Spleen (tissue), 11 donors: ENCODE measurements around the gene HIVEP3. TPM values are rescaled to one million over a fixed set of nuclear protein-coding genes. Genes with fewer than 3 reads are reported as not detected.

Experiments used
- DNase-seq: peaks from one replicate; pipeline ENCODE4 v3.0.0-alpha.2; 2020
- H3K27ac ChIP-seq, 8 donors: fragments of 200-600 bp; sonication (generic) in 7 of 8; 1 replicate in 4 of 8; 2 replicates in 4 of 8; pipeline versions ENCODE4 v1.5.0 to v1.8.0; 2016 to 2021; ENCODE audit warnings: inconsistent platforms in 4 of 8, mild to moderate bottlenecking in 4 of 8, moderate library complexity in 1 of 8
- H3K27me3 ChIP-seq, 7 donors: fragments of 200-600 bp; sonication (generic) in 6 of 7; replicated peaks in 1 of 7; 1 replicate in 4 of 7; 2 replicates in 3 of 7; pipeline versions ENCODE4 v1.5.0 to v1.8.0; 2016 to 2021; ENCODE audit warnings: inconsistent platforms in 3 of 7, mild to moderate bottlenecking in 1 of 7
- H3K36me3 ChIP-seq, 6 donors: fragments of 200-600 bp; sonication (generic) in 5 of 6; 1 replicate in 4 of 6; 2 replicates in 2 of 6; pipeline versions ENCODE4 v1.5.0 to v1.8.0; 2016 to 2021; ENCODE audit warnings: inconsistent platforms in 2 of 6
- H3K4me1 ChIP-seq, 6 donors: fragments of 200-600 bp; sonication (generic) in 5 of 6; 1 replicate in 3 of 6; 2 replicates in 3 of 6; pipeline versions ENCODE4 v1.5.0 to v1.8.0; 2016 to 2021; ENCODE audit warnings: inconsistent platforms in 3 of 6
- H3K4me3 ChIP-seq, 8 donors: fragments of 200-600 bp; sonication (generic) in 7 of 8; 1 replicate in 4 of 8; 2 replicates in 4 of 8; pipeline versions ENCODE4 v1.5.0 to v1.8.0; 2016 to 2021; ENCODE audit warnings: inconsistent platforms in 4 of 8, mild to moderate bottlenecking in 4 of 8, moderate library complexity in 2 of 8
- H3K9me3 ChIP-seq, 8 donors: fragments of 200-600 bp; sonication (generic) in 7 of 8; 1 replicate in 4 of 8; 2 replicates in 4 of 8; pipeline versions ENCODE4 v1.5.0 to v1.8.0; 2016 to 2021; ENCODE audit warnings: inconsistent platforms in 4 of 8
- POLR2A ChIP-seq, 3 donors: fragments of 450-650 bp; IDR thresholded peaks; one replicate each; pipeline ENCODE4 v1.5.1; 2017; ENCODE audit warnings: antibody characterized with exemption in 3 of 3, mild to moderate bottlenecking in 1 of 3
- POLR2AphosphoS5 ChIP-seq, 3 donors: sonication (generic); formaldehyde crosslinking; IDR thresholded peaks; one replicate each; pipeline ENCODE4 v1.5.1; 2017; ENCODE audit warnings: antibody characterized with exemption in 3 of 3
- WGBS, 5 donors: extraction: QIAGEN DNeasy Blood & Tissue Kit in 3 of 5; methylation state at CpG; one replicate each; pipeline versions ENCODE4 v1.1.5 to v1.1.7; 2013 to 2018; 5-methylcytosine and 5-hydroxymethylcytosine counted together
- intact Hi-C: fragments of 100-400 bp; cut with DNase I; formaldehyde crosslinking; loops from one replicate; pipeline ENCODE4 v1.15.0; 2023; ENCODE audit warnings: low total_unique reads
- polyA plus RNA-seq, 3 donors: library from polyadenylated mRNA; stranded (reverse); fragments of 200-250 nt; gene quantifications; one replicate each; pipeline ENCODE4 v1.2.1, GENCODE V29; 2013
- total RNA-seq, 7 donors: library from RNA; depleted of rRNA in 3 of 7; stranded (reverse); fragments of >200 nt in 3 of 7; fragmentation: NEBNext Ultra II Directional in 4 of 7; extraction: Animal tissue kit (Norgen Biotek cat#: 25700) in 4 of 7; gene quantifications; one replicate each; pipeline versions ENCODE4 v1.1.0 to v1.2.1, GENCODE V29; 2016 to 2021
- TF ChIP-seq, protein P1 (sequence below), 11 experiments: fragments of 200-600 bp in 7 of 11; fragments of 450-650 bp in 4 of 11; sonication (generic) in 4 of 11; IDR thresholded peaks in 8 of 11; conservative IDR thresholded peaks in 3 of 11; 1 replicate in 7 of 11; 2 replicates in 4 of 11; pipeline versions ENCODE4 v1.4.0 to v1.8.0; 2016 to 2021; ENCODE audit warnings: antibody characterized with exemption in 11 of 11, inconsistent platforms in 4 of 11, mild to moderate bottlenecking in 1 of 11
- donor health status: healthy with polysubstance abuse.
- donor health status: DM: no; HTN: no; CAD: no; lungs with moderate emphysema.
- donor health status: DM: no; HTN: no; CAD: no.
- donor health status: Bipolar disorder and iron deficiency.
- donor health status: healthy.
- donor health status: DM: no; HTN: no; CAD: no.
- donor health status: DM: yes; HTN: yes; CAD: no.

The HIVEP3 gene
- total and polyA plus RNA-seq, 10 donors = 2.4 to 21.2 (median 8.2) TPM

- no peak for DNase-seq
- Histone ChIP-seq H3K27ac (peak overlapping the region in 2 of 8 donors; percentile 4 to 8), H3K4me1 (peaks cover 0 to 25% (median 3%) of the 10 kb centered on the region in 6 donors), H3K36me3 (no peaks in the 10 kb centered on the region), H3K9me3 (no peaks in the 10 kb centered on the region), H3K4me3 (no peak overlapping the region), H3K27me3 (no peaks in the 10 kb centered on the region)
- intact Hi-C loops = no loop called here
- TF ChIP-seq, protein P1, sequence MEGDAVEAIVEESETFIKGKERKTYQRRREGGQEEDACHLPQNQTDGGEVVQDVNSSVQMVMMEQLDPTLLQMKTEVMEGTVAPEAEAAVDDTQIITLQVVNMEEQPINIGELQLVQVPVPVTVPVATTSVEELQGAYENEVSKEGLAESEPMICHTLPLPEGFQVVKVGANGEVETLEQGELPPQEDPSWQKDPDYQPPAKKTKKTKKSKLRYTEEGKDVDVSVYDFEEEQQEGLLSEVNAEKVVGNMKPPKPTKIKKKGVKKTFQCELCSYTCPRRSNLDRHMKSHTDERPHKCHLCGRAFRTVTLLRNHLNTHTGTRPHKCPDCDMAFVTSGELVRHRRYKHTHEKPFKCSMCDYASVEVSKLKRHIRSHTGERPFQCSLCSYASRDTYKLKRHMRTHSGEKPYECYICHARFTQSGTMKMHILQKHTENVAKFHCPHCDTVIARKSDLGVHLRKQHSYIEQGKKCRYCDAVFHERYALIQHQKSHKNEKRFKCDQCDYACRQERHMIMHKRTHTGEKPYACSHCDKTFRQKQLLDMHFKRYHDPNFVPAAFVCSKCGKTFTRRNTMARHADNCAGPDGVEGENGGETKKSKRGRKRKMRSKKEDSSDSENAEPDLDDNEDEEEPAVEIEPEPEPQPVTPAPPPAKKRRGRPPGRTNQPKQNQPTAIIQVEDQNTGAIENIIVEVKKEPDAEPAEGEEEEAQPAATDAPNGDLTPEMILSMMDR (IDR thresholded peaks at IDR 0.05 in 8 of 11, conservative IDR thresholded peaks at IDR 0.05 in 3 of 11) = no peak
- TF ChIP-seq POLR2AphosphoS5 (IDR thresholded peaks at IDR 0.05) (no peak), POLR2A (IDR thresholded peaks at IDR 0.05) (no peak)
- 56 to 75% (median 72%) methylated on average over 4 of the region's 4 CpGs for WGBS, 5 donors
Observed at GRCh38 chr1:41709331-41709730, 209.4 kb downstream of the HIVEP3 start.

DNA sequence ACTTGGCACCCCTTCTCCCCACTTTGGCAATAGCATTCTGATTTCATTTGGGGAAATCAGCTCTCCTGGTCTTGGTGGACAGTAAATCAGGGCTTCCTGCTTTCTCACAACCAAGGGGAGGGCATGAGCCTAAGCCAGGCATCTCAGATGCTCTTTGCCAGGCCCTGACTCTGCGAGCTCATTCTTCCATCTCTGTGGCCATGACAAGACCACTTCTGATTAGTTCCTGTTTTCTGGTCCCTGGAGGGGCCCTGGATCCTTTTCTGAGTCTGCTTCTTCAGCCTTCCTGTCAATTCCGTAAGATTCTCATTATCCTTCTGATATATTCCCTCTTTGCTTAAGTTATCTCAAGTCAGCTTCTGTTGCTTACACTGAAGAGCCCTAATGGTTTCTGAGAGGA is 210.4 kb downstream of the HIVEP3 start:
- Histone ChIP-seq H3K9me3 (no peaks in the 10 kb centered on the region), H3K27ac (no peak overlapping the region), H3K4me3 (no peak overlapping the region), H3K4me1 (peaks cover 0 to 25% (median 3%) of the 10 kb centered on the region in 6 donors), H3K36me3 (no peaks in the 10 kb centered on the region), H3K27me3 (no peaks in the 10 kb centered on the region)
- DNase-seq = no peak
- no peak for TF ChIP-seq POLR2AphosphoS5 (IDR thresholded peaks at IDR 0.05)
- TF ChIP-seq, protein P1 (IDR thresholded peaks at IDR 0.05 in 8 of 11, conservative IDR thresholded peaks at IDR 0.05 in 3 of 11) = no peak
- TF ChIP-seq POLR2A (IDR thresholded peaks at IDR 0.05) = no peak
- intact Hi-C loops = no loop called here
- WGBS, 5 donors = 49 to 59% (median 55%) methylated on average over 2 of the region's 2 CpGs

- Histone ChIP-seq H3K9me3 (no peaks in the 10 kb centered on the region), H3K4me3 (no peak overlapping the region), H3K27me3 (no peaks in the 10 kb centered on the region), H3K4me1 (peaks cover 0 to 25% (median 3%) of the 10 kb centered on the region in 6 donors), H3K36me3 (no peaks in the 10 kb centered on the region), H3K27ac (no peak overlapping the region)
- no peak for DNase-seq
- intact Hi-C loops = no loop called here
- 90 to 97% (median 94%) methylated on average over 4 of the region's 4 CpGs for WGBS, 5 donors
- TF ChIP-seq POLR2A (IDR thresholded peaks at IDR 0.05) (no peak), POLR2AphosphoS5 (IDR thresholded peaks at IDR 0.05) (no peak)
Observed at GRCh38 chr1:41707793-41708192, 210.9 kb downstream of the HIVEP3 start.

DNA sequence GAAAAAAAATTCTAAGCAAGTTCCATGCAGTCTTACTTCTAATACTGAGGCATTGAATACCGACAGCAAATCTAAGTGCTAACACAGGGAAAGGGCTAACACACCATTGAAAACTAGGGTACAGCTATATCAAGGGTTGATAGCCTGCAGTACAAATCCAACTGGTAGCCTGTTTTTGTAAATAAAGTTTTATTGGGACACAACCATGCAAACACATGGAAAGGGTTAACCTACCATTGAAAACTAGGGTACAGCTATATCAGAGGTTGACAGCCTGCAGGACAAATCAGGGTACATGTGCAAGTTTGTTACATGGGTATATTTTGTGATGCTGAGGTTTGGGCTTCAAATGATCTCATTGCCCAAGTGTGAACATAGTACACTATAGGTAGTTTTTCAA is 212.9 kb downstream of the HIVEP3 start:
- DNase-seq = no peak
- Histone ChIP-seq H3K4me1 (peaks cover 0 to 25% (median 3%) of the 10 kb centered on the region in 6 donors), H3K36me3 (no peaks in the 10 kb centered on the region), H3K4me3 (no peak overlapping the region), H3K27ac (no peak overlapping the region), H3K27me3 (no peaks in the 10 kb centered on the region), H3K9me3 (no peaks in the 10 kb centered on the region)
- intact Hi-C loops = no loop called here
- TF ChIP-seq, protein P1 (IDR thresholded peaks at IDR 0.05 in 8 of 11, conservative IDR thresholded peaks at IDR 0.05 in 3 of 11) = no peak
- TF ChIP-seq POLR2AphosphoS5 (IDR thresholded peaks at IDR 0.05) (no peak), POLR2A (IDR thresholded peaks at IDR 0.05) (no peak)
- 92 to 100% (median 95%) methylated on average over 1 of the region's 1 CpG for WGBS, 5 donors

DNA sequence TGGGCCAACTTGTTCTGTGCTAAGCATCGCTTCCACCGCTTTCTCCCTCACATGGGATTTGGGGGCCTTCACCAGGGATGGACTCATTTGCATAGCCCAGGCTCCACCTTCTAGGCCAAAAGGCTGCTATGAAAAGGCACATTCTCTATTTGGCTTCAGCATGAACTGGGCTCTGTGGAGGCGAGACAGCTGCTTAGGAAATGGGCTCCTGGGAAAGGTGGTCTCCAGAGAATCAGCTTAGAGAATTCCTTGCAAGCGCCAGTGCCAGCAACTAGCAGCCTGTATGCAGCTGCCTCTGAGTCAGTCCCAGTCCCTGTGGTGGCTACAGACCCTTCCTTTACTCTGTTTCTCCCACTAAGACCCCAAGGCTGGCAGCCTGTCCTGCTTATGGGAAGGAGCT is 214.5 kb downstream of the HIVEP3 start:
- Histone ChIP-seq H3K27ac (no peak overlapping the region), H3K4me3 (no peak overlapping the region), H3K36me3 (no peaks in the 10 kb centered on the region), H3K4me1 (peaks cover 0 to 24% (median under 1%) of the 10 kb centered on the region in 6 donors), H3K27me3 (no peaks in the 10 kb centered on the region), H3K9me3 (no peaks in the 10 kb centered on the region)
- no peak for DNase-seq
- intact Hi-C loops = no loop called here
- TF ChIP-seq, protein P1 (IDR thresholded peaks at IDR 0.05 in 8 of 11, conservative IDR thresholded peaks at IDR 0.05 in 3 of 11) = no peak
- TF ChIP-seq POLR2A (IDR thresholded peaks at IDR 0.05) = no peak
- WGBS, 5 donors = 96 to 98% (median 98%) methylated on average over 4 of the region's 4 CpGs
